ENCODE measurements around the gene JPT2. TPM values are rescaled to one million over a fixed set of nuclear protein-coding genes. Genes with fewer than 3 reads are reported as not detected.
"Not testable (repeated sequence)": the region's sequence is repeated elsewhere in the genome, so short reads cannot be mapped to it uniquely, and the experiment has no call there.

Gene JPT2
- total and polyA plus RNA-seq, 10 donors = 8.2 to 30.5 (median 17.7) TPM

DNA sequence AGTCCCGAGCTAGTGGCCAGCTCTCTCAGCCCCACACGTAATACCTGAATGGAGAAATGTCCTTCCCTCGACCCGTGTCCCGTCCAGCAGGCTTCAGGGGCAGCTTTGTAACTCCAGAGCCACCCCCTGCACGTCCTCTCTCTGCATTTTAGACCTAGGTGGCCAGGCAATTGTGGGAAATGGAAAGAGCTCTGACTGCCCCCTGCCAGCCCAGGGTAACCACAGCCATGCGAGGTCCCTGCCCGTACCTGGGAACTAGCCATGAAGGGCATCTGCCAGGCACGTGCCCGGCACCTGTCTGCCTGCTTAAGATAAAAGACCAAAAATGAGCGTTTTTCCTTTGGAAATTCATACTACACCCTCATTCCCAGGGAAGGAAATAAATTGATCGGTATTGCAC is 37.1 kb downstream of the JPT2 start:
- DNase-seq = no peak
- TF ChIP-seq POLR2AphosphoS5 (IDR thresholded peaks at IDR 0.05) (no peak), POLR2A (IDR thresholded peaks at IDR 0.05) (no peak)
- TF ChIP-seq, protein P1, sequence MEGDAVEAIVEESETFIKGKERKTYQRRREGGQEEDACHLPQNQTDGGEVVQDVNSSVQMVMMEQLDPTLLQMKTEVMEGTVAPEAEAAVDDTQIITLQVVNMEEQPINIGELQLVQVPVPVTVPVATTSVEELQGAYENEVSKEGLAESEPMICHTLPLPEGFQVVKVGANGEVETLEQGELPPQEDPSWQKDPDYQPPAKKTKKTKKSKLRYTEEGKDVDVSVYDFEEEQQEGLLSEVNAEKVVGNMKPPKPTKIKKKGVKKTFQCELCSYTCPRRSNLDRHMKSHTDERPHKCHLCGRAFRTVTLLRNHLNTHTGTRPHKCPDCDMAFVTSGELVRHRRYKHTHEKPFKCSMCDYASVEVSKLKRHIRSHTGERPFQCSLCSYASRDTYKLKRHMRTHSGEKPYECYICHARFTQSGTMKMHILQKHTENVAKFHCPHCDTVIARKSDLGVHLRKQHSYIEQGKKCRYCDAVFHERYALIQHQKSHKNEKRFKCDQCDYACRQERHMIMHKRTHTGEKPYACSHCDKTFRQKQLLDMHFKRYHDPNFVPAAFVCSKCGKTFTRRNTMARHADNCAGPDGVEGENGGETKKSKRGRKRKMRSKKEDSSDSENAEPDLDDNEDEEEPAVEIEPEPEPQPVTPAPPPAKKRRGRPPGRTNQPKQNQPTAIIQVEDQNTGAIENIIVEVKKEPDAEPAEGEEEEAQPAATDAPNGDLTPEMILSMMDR (IDR thresholded peaks at IDR 0.05 in 8 of 11, conservative IDR thresholded peaks at IDR 0.05 in 3 of 11) = no peak
- 92 to 96% (median 94%) methylated on average over 12 of the region's 12 CpGs for WGBS, 5 donors
- peak overlapping the region in 4 of 8 donors; percentile 12 to 86 (median 78) for H3K27ac ChIP-seq
- intact Hi-C loops (cut with DNase I; ENCODE audit: low total_unique reads) = no loop called here
- H3K4me3 ChIP-seq = no peak overlapping the region
- H3K27me3 ChIP-seq (replicated peaks in 1 of 7) = no peaks in the 10 kb centered on the region
- peaks cover 11 to 100% (median 73%) of the 10 kb centered on the region in 6 donors for H3K4me1 ChIP-seq
- no peaks in the 10 kb centered on the region for H3K9me3 ChIP-seq
- H3K36me3 ChIP-seq = peaks cover 0 to 17% (median 0%) of the 10 kb centered on the region in 6 donors

DNA sequence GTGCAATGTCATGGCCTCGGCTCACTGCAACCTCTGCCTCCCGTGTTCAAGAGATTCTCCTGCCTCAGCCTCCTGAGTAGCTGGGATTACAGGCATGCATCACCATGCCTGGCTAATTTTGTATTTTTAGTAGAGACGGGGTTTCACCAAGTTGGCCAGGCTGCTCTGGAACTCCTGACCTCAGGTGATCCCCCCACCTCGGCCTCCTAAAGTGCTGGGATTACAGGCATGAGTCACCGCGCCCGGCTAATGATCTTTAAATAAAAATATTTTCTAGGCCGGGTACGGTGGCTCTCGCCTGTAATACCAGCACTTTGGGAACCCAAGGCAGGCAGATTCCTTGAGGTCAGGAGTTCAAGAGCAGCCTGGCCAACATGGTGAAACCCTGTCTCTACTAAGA is 40.2 kb downstream of the JPT2 start:
- WGBS, 5 donors = 81 to 92% (median 89%) methylated on average over 10 of the region's 10 CpGs
- DNase-seq; H3K36me3 ChIP-seq; H3K27me3 ChIP-seq (replicated peaks in 1 of 7); H3K9me3 ChIP-seq; intact Hi-C loops (cut with DNase I; ENCODE audit: low total_unique reads); H3K4me3 ChIP-seq: not testable (repeated sequence)
- Histone ChIP-seq H3K27ac (peak overlapping the region in 5 of 8 donors; percentile 17 to 77 (median 76)), H3K4me1 (peaks cover 24 to 100% (median 81%) of the 10 kb centered on the region in 6 donors)

DNA sequence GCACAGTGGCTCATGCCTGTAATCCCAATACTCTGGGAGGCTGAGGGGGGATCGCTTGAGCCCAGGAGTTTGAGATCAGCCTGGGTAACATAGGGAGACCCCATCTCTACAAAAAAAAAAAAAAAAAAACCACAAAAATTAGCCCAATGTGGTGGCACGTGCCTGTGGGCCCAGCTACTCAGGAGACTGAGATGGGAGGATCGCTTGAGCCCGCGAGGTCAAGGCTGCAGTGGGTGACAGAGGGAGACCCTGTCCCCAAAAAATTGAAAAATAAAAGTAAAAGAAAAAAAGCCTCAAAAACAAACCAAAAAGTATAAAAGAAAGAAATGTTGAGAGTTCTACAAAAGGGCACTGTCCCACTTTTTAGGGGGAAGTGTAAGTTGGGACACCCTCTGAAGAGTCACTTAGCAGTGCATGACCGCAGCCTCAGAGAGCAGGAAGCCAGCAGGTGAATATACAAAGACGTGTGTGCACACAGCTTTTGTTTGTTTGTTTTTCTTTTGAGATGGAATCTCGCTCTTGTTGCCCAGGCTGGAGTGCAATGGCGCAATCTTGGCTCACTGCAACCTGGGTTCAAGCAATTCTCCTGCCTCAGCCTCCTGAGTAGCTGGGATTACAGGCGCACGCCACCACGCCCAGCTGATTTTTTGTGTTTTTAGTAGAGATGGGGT is 41.6 kb downstream of the JPT2 start:
- peak; percentile 73 for DNase-seq
- TF ChIP-seq POLR2AphosphoS5 (IDR thresholded peaks at IDR 0.05) = peak in 1 of 3 donors; percentile 42
- WGBS, 5 donors = 59 to 75% (median 72%) methylated on average over 12 of the region's 12 CpGs
- intact Hi-C loops (cut with DNase I; ENCODE audit: low total_unique reads); H3K9me3 ChIP-seq; H3K27me3 ChIP-seq (replicated peaks in 1 of 7): not testable (repeated sequence)
- H3K4me3 ChIP-seq = peak overlapping the region in 1 of 8 donors; percentile 27
- H3K4me1 ChIP-seq = peaks cover 20 to 100% (median 78%) of the 10 kb centered on the region in 6 donors
- H3K27ac ChIP-seq = peak overlapping the region; percentile 3 to 77 (median 62)
- H3K36me3 ChIP-seq = peaks cover 0 to 12% (median 2%) of the 10 kb centered on the region in 6 donors

DNA sequence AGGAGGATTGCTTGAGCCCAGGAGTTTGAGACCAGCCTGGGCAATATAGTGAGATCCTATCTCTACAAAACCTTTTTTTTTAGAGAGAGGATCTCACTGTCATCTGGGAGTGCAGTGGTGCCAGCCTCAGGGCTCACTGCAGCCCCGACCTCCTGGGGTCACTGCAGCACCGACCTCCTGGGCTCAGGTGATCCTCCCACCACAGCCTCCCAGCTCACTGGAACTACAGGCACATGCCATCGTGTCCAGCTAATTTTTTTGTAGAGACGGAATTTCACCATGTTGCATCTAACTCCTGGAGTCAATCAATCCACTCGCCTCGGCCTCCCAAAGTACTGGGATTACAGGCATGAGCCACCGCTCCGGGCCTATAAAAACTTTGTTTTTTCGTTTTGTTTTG is 43.3 kb downstream of the JPT2 start:
- H3K36me3 ChIP-seq = peaks cover 0 to 23% (median 12%) of the 10 kb centered on the region in 6 donors
- H3K9me3 ChIP-seq = no peaks in the 10 kb centered on the region
- peak overlapping the region in 6 of 8 donors; percentile 41 to 77 (median 76) for H3K27ac ChIP-seq
- TF ChIP-seq, protein P1 (IDR thresholded peaks at IDR 0.05 in 8 of 11, conservative IDR thresholded peaks at IDR 0.05 in 3 of 11) = no peak
- TF ChIP-seq POLR2AphosphoS5 (IDR thresholded peaks at IDR 0.05) (no peak), POLR2A (IDR thresholded peaks at IDR 0.05) (no peak)
- H3K4me3 ChIP-seq = no peak overlapping the region
- WGBS, 5 donors = 88 to 94% (median 93%) methylated on average over 9 of the region's 9 CpGs
- intact Hi-C loops (cut with DNase I; ENCODE audit: low total_unique reads) = no loop called here
- no peak for DNase-seq
- peaks cover 20 to 100% (median 77%) of the 10 kb centered on the region in 6 donors for H3K4me1 ChIP-seq
- no peaks in the 10 kb centered on the region for H3K27me3 ChIP-seq (replicated peaks in 1 of 7)

DNA sequence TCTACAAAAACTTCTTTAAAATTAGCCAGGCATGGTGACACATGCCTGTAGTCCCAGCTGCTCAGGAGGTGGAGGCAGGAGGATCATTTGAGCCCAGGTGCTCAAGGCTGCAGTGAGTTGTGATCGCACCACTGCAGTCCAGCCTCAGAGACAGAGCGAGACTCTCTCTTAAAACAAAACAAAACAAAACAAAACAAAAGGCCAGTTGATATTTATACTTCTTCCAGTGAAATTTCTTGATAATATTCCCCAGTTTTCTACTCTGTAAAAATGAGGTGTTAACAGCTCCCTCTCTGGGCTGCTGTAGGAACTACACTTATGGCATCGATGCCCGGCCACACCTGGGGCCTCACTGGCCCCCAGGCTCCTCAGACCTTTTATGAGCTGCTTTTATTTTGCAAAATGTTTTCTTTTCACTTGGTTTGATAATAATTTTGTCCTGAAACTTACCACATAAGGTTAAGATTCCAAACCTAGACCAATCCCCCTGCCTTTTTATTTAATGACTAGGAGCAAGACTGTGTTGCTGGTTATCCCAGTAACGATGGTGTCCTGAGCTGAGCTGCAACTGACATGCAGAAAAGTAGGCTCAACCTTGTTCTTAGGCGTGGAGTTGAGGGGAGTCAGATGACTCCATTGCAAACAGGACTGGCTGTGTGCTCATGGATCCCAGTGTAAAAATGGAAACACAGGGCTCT is 45.5 kb downstream of the JPT2 start:
- H3K4me3 ChIP-seq = no peak overlapping the region
- TF ChIP-seq POLR2AphosphoS5 (IDR thresholded peaks at IDR 0.05) = no peak
- TF ChIP-seq, protein P1 (IDR thresholded peaks at IDR 0.05 in 8 of 11, conservative IDR thresholded peaks at IDR 0.05 in 3 of 11) = peak in 10 of 11 experiments; percentile 61 to 92 (median 87)
- H3K27me3 ChIP-seq (replicated peaks in 1 of 7) = no peaks in the 10 kb centered on the region
- peaks cover 0 to 45% (median 25%) of the 10 kb centered on the region in 6 donors for H3K36me3 ChIP-seq
- H3K27ac ChIP-seq = peak overlapping the region in 6 of 8 donors; percentile 41 to 77 (median 76)
- H3K9me3 ChIP-seq = no peaks in the 10 kb centered on the region
- no peak for DNase-seq
- intact Hi-C loops (cut with DNase I; ENCODE audit: low total_unique reads) = no loop called here
- H3K4me1 ChIP-seq = peaks cover 17 to 83% (median 60%) of the 10 kb centered on the region in 6 donors
- WGBS, 5 donors = 48 to 56% (median 53%) methylated on average over 6 of the region's 6 CpGs
